Glomerular visceral epithelial cell (primary cell): ENCODE measurements around the gene PRKCH.
A peak's percentile ranks its signal among the peaks of the same experiment; 100 is the strongest.

Experiments
- DNase-seq: peaks from one replicate; pipeline ENCODE4 v3.0.0-alpha.2; 2016; ENCODE audit errors: extremely low spot score

Gene PRKCH

DNA sequence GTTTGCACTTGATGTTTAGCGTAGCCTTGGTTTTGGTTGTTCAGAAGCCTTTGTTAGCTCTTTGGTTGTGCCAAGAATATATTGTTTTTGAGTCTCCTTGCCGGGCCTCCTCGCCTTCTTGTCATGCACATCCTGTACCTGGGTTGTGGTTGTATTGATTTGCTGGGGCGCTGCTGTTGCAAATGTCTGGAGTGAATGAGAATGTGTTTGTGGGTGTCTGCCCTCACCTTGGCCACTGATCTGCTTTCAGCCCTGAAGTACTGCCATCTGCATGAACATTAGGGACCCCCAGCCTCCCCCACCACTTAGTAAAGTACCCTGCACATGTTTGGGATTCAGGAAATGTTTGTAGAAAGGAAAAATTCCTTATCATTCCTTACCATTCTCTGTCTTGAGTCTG lies 16.5 kb downstream of the PRKCH start:
- no peak for DNase-seq

DNA sequence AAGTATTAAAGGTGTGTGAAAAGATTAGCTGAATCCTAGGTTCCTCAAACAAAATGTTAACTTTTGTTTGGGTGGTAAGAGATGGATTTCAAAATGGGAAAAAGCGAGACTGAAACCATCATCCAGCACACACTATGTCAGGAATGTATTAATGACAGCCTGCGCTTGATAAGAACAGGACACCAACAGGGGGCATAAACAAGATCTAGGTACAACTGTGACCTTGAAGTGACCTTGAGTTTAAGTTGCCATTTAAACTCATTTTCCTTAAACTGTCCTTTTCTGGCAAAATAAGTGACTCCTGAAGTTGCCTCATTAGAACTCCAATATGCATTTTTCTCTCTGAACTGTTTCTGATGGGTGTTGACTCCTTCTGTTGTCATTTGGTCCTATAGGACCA lies 17.1 kb downstream of the PRKCH start:
- no peak for DNase-seq

DNA sequence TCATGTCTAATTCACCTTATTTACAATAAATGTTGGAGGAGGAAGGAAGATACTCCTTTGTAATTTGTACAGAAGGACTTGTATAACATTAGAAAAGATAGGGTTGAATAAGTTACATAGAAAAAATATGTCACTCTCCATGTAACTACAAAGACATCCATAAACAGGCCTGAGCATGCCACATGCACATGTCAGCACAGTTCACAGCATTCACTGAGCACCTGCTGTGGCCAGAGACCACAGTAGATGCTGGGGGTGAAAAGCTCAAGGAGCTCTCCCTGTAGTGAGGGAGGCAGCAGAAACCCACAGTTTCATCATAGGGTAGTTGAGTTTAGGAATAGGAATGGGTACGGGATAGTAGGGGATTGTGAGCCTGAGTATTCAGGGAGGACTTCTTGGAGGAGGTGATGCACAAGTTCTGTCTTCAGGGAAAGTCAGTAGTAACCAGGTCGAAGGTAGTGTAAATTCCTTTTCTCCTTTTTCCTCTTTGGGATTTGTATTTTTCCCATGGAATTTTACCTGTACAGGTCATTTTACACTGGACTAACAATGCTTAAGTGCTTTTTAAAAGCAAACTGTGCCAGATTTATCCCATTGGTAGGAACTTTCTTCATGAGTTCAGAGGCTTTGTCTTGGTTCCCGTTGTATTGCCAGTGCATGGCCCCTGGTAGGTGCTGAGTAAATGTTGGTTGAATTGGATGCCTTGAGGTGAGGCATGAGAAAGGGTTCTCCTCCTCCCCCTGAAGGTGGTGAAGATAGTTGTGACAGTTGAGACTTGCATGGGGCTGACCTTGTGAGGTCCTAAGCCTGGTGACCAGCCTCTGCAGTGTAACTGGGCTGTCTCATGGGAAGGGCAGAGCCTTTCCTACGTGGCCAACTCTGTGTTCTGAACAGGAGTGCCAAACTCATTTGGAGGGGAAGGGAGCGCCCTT lies 20.2 kb downstream of the PRKCH start:
- no peak for DNase-seq

DNA sequence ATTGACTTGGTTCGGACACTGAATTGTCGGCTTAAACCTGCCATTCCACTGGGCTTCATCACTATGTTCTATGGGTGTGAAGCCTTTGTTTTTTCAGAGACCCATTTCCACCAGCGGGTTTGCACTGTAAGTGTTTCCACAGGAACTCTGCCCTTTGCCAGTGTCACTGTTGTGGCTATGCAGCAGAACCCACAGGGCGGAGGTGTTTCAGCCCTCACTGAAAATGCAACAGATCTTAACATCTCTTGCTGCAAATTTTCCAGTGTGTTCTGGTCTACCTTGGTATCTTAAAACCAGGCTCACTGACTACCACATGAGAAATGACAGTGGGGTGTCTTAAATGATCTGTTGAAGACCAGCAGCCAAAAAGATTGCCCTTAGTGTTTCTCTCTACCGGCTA lies 21.1 kb downstream of the PRKCH start:
- no peak for DNase-seq

DNA sequence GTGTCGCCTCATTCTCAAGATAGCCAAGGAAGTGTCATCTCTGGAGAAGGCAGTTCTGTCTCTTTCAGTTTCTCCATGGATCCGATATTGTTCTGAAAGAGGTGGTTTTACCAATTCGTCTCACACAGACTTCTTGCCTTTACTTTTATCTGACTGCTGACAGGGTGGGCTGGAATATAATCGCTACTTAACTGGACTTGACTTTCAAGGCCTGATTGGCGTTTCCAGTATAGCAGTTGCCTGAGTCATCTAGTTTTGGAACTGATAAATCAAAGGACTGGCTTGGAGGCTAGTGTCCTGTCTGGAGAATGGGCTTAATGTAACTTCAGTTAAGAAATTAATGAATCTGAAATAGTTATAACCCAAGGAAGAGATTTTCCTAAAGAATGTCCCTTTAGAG lies 21.6 kb downstream of the PRKCH start:
- no peak for DNase-seq

DNA sequence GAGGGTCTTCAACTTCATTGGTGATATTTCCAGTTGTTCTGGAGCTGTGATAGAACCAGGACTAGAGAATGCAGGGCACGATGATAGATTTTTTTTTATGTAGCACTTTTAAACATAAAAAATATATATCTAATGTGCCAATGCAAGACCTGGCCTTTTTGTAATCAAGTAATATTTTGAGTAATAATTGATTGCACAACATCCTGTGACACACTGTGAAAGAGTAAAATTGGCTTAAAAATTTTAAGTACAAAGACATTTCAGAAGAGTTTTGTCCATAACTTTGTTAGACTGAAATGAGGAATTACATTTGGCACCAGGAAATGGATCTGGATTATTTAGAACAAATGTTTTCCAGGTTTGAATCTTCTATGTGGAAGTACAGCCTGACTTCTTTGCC lies 22.1 kb downstream of the PRKCH start:
- DNase-seq, result no peak

DNA sequence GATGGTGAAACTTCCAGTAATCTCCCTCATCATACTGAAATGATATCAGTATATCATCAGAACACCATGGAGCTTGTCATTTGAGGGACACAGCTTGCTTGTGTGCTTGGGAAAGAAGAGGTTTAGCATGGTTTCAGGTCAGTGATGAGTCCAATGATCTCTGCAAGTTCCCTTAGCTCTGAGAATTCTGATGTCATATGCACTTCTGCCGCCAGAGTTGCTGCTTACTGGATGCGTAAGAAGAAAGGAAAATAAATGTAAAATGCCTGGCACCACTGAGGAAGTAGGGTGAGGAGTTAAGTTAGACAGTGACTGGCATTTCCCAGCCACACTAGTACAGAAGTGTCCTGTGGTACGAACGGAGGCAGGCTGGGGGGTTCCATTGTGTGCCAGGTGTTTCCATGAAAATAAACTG lies 22.6 kb downstream of the PRKCH start:
- DNase-seq, result no peak

GRCh38 chr14:61344437-61345150 lies 23.2 kb downstream of the PRKCH start:
- DNase-seq, result no peak

DNA sequence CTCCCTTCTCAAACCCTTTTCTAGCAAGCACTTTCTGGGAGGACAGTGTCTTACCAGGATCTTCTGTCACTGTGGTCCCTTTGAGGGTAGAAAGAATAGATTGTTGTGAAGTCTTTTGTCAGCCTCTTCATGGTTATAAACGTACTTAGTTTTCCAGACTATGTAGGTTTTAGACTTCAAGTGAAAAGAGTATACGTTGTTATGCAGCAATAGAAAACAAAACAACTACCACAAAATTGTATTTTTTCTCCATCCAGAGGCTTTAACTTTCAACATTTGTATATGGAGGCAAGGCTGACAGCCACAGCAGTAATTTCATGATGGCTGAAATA lies 23.7 kb downstream of the PRKCH start:
- no peak for DNase-seq

- DNase-seq, result no peak
Observed at GRCh38 chr14:61346221-61346620, 24.8 kb downstream of the PRKCH start.

DNA sequence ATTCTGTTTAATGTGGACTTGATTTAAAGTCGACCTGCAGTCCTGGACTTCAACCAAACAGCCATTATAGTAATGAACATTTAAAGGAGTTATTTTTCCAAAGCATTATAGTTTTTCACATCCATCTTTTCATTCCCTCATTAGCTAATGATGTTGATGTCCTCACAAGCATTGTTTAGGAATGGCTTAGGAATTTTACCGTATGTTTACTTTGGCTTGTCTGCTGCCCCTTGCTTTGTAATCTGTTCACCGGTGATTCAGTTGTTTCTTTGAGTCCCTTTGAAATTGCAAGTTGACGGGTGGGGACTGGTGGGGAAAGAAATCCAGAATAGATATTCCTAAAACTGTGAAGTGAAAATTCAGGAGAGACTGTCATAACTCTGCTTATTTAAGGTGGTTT lies 25.4 kb downstream of the PRKCH start:
- DNase-seq, result no peak

- no peak for DNase-seq
Observed at GRCh38 chr14:61347826-61348443, 26.6 kb downstream of the PRKCH start.

DNA sequence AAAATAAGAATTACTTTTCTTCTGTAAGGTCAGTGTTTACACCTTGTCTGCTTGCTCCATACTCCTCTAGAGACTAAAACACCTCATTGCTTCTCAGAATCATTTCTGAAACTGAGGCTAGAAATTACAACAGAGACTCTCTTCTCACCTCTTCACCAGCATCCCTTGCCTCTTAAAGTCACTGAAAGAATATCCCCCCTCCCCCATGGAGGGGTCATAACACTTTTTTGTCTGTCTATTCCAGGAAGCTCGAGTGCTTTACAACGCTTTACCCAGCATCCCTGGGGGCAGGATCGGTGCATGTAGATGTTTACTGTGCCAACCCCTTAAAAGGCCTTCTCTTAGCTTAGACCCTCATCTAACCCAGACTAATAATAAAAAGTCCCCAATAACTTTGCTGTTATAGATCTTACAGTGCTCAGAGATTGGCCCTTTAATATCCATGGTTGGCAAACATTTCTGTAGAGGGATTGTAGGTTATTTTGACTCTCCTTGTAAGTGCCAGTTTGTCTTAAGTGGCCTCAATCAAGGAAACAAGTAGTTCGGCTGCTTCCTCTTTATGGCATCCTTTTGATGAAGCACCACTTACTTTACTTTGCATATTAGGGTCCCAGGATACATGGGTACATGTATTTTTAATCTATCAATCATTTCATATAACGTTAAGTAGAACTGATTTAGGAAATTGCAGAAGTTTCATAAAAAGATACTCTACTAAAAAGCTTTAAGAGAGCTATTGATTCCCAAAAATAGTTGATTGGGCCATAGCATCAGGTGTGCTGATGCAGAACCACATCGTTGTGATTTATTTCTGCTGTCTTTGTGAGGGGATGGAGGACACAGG lies 29.3 kb downstream of the PRKCH start:
- DNase-seq, result no peak

GRCh38 chr14:61351477-61351876 lies 30.1 kb downstream of the PRKCH start:
- DNase-seq, result no peak

DNA sequence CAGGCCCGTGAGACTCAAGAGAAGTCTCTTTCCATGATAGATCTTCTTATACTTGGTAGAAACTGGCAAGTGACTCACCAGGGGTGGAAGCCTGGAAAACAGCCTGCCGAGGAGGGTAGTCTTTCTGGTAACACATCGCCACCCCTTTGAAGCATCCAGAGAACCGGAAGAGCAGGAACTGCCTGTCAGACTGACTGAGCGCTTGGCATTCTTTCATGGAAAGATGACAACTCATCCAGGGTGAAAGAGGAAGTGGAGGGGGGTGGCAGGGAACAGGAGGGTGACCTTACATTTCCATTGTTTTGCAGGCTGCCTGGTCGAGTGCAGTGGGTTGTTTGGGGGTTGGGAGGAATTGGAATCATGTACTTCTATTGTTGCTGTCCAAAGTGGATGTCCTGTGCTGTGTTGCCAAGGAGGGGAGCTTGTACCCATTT lies 34.5 kb downstream of the PRKCH start:
- DNase-seq, result peak; percentile 40

DNA sequence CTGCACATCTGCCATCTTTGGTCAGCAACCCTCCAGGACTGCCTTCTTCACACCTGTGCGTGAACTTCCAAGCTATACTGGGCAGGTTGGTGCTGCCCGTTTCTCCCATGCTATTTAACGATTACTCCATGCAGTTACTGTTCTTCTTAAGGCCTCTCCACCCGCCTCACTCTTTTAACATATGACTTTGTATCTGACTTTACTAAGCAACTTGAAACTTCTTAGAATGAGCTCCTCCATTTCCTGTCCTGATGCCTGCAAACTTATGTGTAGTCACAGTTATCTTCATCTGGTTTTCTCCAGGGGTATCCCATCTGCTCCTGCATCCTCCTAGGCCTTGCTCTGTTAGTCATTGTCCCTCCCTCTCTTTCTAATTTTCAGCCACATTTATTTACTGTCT lies 35.7 kb downstream of the PRKCH start:
- no peak for DNase-seq

- DNase-seq, result no peak
Observed at GRCh38 chr14:61358554-61359226, 37.3 kb downstream of the PRKCH start.

- DNase-seq, result no peak
Observed at GRCh38 chr14:61360796-61361525, 39.6 kb downstream of the PRKCH start.

DNA sequence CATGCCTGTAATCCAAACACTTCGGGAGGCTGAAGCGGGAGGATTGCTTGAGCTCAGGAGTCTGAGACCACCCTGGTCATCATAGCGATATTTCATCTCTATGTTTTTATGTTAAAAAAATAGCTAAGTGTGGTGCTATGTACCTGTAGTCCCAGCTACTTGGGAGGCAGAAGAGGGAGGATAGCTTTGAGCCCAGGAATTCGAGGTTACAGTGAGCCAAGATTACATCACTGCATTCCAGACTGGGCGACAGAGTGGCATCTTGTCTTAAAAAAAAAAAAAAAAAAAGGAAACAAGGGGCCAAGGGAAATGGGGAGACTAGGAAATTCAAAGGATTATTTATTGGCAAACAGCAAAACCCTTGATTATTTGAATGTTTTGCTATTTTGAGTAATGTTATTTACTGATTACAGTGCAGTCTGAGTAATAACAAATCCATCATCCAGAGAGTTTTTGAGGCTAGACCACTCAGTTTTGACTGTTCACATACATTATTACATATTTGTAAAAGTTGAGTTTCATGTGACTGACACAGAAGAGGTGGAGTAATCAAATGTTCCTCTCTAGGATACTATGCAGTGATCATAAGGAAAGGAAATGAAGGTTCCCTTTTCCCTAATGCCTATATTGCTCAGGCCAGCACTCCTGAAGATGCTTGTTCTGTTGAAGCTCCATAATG lies 40.8 kb downstream of the PRKCH start:
- DNase-seq, result no peak

- DNase-seq, result no peak
Observed at GRCh38 chr14:61364243-61364642, 42.9 kb downstream of the PRKCH start.
